Activated T-cell treated with anti-CD3 and anti-CD28 coated beads, Interleukin-2, amount 50 U/mL, for 72 hours (primary cell): Measurements from ENCODE around the gene ZNF787. TPM values are rescaled to one million over a fixed set of nuclear protein-coding genes. Genes with fewer than 3 reads are reported as not detected.

Experiments used
- ATAC-seq, 2 donors: fragments of 150-1000 bp; cut with Tn5 transposase; replicated peaks in 1 of 2; 2 replicates each; pipeline ENCODE4 v1.10.0; 2021; ENCODE audit warnings: moderate library complexity in 2 of 2, mild to moderate bottlenecking in 1 of 2
- DNase-seq, 2 donors: peaks; one replicate each; pipeline ENCODE4 v3.0.0; 2021 to 2022; ENCODE audit warnings: mixed read lengths in 1 of 2
- H3K27ac Mint-ChIP-seq: one replicate; pipeline ENCODE4 v1.8.0; 2022; ENCODE audit warnings: mild to moderate bottlenecking, moderate library complexity, mixed read lengths
- H3K27me3 Mint-ChIP-seq: one replicate; pipeline ENCODE4 v1.8.0; 2022; ENCODE audit warnings: low read depth, mixed read lengths
- H3K36me3 Mint-ChIP-seq, 2 donors: one replicate each; pipeline ENCODE4 v1.8.0; 2022; ENCODE audit warnings: mixed read lengths in 2 of 2, mild to moderate bottlenecking in 1 of 2; ENCODE audit not compliant: insufficient read depth in 2 of 2
- H3K4me1 Mint-ChIP-seq: one replicate; pipeline ENCODE4 v1.8.0; 2022; ENCODE audit warnings: low read depth, mixed read lengths
- H3K4me3 Mint-ChIP-seq, 2 donors: one replicate each; pipeline ENCODE4 v1.8.0; 2022; ENCODE audit warnings: mild to moderate bottlenecking in 2 of 2, mixed read lengths in 2 of 2, moderate library complexity in 2 of 2
- H3K9me3 Mint-ChIP-seq, 2 donors: one replicate each; pipeline ENCODE4 v1.8.0; 2022; ENCODE audit warnings: mixed read lengths in 2 of 2
- total RNA-seq, 2 donors: library from RNA; stranded (reverse); gene quantifications; one replicate each; pipeline ENCODE4 v1.2.3, GENCODE V29; 2022

ZNF787 gene
- total RNA-seq, 2 donors from 2014 or later = 38.3 to 45.9 TPM

- H3K9me3 Mint-ChIP-seq = no peaks in the 10 kb centered on the region
- H3K36me3 Mint-ChIP-seq = peaks cover 0 to 2% of the 10 kb centered on the region in 2 donors
- H3K4me3 Mint-ChIP-seq = no peak overlapping the region
- peaks cover 29% of the 10 kb centered on the region for H3K4me1 Mint-ChIP-seq
- H3K27ac Mint-ChIP-seq = no peak overlapping the region
- no peaks in the 10 kb centered on the region for H3K27me3 Mint-ChIP-seq
- no peak for DNase-seq
- ATAC-seq = no peak
Measured at GRCh38 chr19:56124578-56124977, 3.5 kb upstream of the ZNF787 start.

- Mint-ChIP-seq H3K4me1 (peaks cover 40% of the 10 kb centered on the region), H3K27ac (no peak overlapping the region), H3K36me3 (peaks cover 0 to 2% of the 10 kb centered on the region in 2 donors), H3K9me3 (no peaks in the 10 kb centered on the region), H3K4me3 (no peak overlapping the region), H3K27me3 (no peaks in the 10 kb centered on the region)
- ATAC-seq (no peak), DNase-seq (no peak)
Measured at GRCh38 chr19:56123266-56123891, 2.3 kb upstream of the ZNF787 start.

- peak overlapping the region; percentile 93 for H3K27ac Mint-ChIP-seq
- peak overlapping the region; percentile 89 to 91 for H3K4me3 Mint-ChIP-seq
- ATAC-seq = peak; percentile 32 to 36
- no peaks in the 10 kb centered on the region for H3K27me3 Mint-ChIP-seq
- H3K36me3 Mint-ChIP-seq = peaks cover 0 to 2% of the 10 kb centered on the region in 2 donors
- peak; percentile 84 to 85 for DNase-seq
- no peaks in the 10 kb centered on the region for H3K9me3 Mint-ChIP-seq
- H3K4me1 Mint-ChIP-seq = peaks cover 39% of the 10 kb centered on the region
Measured at GRCh38 chr19:56120371-56121179, 520 bp downstream of the ZNF787 start.

- DNase-seq (no peak), ATAC-seq (no peak)
- Mint-ChIP-seq H3K9me3 (no peaks in the 10 kb centered on the region), H3K4me1 (peaks cover 40% of the 10 kb centered on the region), H3K27me3 (no peaks in the 10 kb centered on the region), H3K36me3 (peaks cover 0 to 2% of the 10 kb centered on the region in 2 donors), H3K4me3 (peak overlapping the region; percentile 89 to 90), H3K27ac (peak overlapping the region; percentile 89)
Measured at GRCh38 chr19:56120002-56120370, 1.1 kb downstream of the ZNF787 start.

- no peaks in the 10 kb centered on the region for H3K9me3 Mint-ChIP-seq
- DNase-seq (no peak), ATAC-seq (no peak)
- H3K4me1 Mint-ChIP-seq = peaks cover 40% of the 10 kb centered on the region
- peak overlapping the region; percentile 89 for H3K27ac Mint-ChIP-seq
- peak overlapping the region; percentile 89 to 90 for H3K4me3 Mint-ChIP-seq
- H3K27me3 Mint-ChIP-seq = no peaks in the 10 kb centered on the region
- H3K36me3 Mint-ChIP-seq = peaks cover 0 to 2% of the 10 kb centered on the region in 2 donors
Measured at GRCh38 chr19:56119582-56119978, 1.5 kb downstream of the ZNF787 start.

- DNase-seq = no peak
Measured at GRCh38 chr19:56118666-56119581, 2.2 kb downstream of the ZNF787 start.

GRCh38 chr19:56117889-56118288, 3.2 kb downstream of the ZNF787 start:
- Mint-ChIP-seq H3K27me3 (no peaks in the 10 kb centered on the region), H3K4me1 (peaks cover 50% of the 10 kb centered on the region), H3K27ac (no peak overlapping the region), H3K4me3 (no peak overlapping the region), H3K36me3 (peaks cover 0 to 2% of the 10 kb centered on the region in 2 donors), H3K9me3 (no peaks in the 10 kb centered on the region)
- no peak for ATAC-seq
- no peak for DNase-seq

More at GRCh38 chr19:56118666-56119581, 2.2 kb downstream of the ZNF787 start:
- Mint-ChIP-seq H3K4me1 (peaks cover 44% of the 10 kb centered on the region), H3K4me3 (peak overlapping the region; percentile 89 to 90), H3K27ac (peak overlapping the region; percentile 89), H3K36me3 (peaks cover 0 to 2% of the 10 kb centered on the region in 2 donors), H3K27me3 (no peaks in the 10 kb centered on the region), H3K9me3 (no peaks in the 10 kb centered on the region)
- no peak for ATAC-seq

GRCh38 chr19:56117376-56117884, 3.7 kb downstream of the ZNF787 start:
- ATAC-seq = no peak
- Mint-ChIP-seq H3K4me1 (peaks cover 55% of the 10 kb centered on the region), H3K27ac (no peak overlapping the region), H3K9me3 (no peaks in the 10 kb centered on the region), H3K4me3 (no peak overlapping the region), H3K27me3 (no peaks in the 10 kb centered on the region), H3K36me3 (peaks cover 0 to 2% of the 10 kb centered on the region in 2 donors)
- no peak for DNase-seq

GRCh38 chr19:56116606-56117005, 4.5 kb downstream of the ZNF787 start:
- no peak overlapping the region for H3K27ac Mint-ChIP-seq
- peaks cover 0 to 2% of the 10 kb centered on the region in 2 donors for H3K36me3 Mint-ChIP-seq
- no peaks in the 10 kb centered on the region for H3K9me3 Mint-ChIP-seq
- H3K4me3 Mint-ChIP-seq = no peak overlapping the region
- DNase-seq (no peak), ATAC-seq (no peak)
- H3K27me3 Mint-ChIP-seq = no peaks in the 10 kb centered on the region
- H3K4me1 Mint-ChIP-seq = peaks cover 57% of the 10 kb centered on the region

GRCh38 chr19:56115490-56115889, 5.6 kb downstream of the ZNF787 start:
- Mint-ChIP-seq H3K9me3 (no peaks in the 10 kb centered on the region), H3K27ac (no peak overlapping the region), H3K36me3 (no peaks in the 10 kb centered on the region), H3K27me3 (no peaks in the 10 kb centered on the region), H3K4me3 (no peak overlapping the region), H3K4me1 (peaks cover 66% of the 10 kb centered on the region)
- DNase-seq (no peak), ATAC-seq (no peak)

- H3K4me1 Mint-ChIP-seq = peaks cover 65% of the 10 kb centered on the region
- no peak for ATAC-seq
Measured at GRCh38 chr19:56114778-56115110, 6.4 kb downstream of the ZNF787 start.

GRCh38 chr19:56114051-56114777, 6.9 kb downstream of the ZNF787 start:
- H3K27ac Mint-ChIP-seq = peak overlapping the region; percentile 43
- H3K36me3 Mint-ChIP-seq = no peaks in the 10 kb centered on the region
- H3K4me1 Mint-ChIP-seq = peaks cover 60% of the 10 kb centered on the region
- H3K9me3 Mint-ChIP-seq = no peaks in the 10 kb centered on the region
- DNase-seq = no peak
- ATAC-seq = no peak
- no peaks in the 10 kb centered on the region for H3K27me3 Mint-ChIP-seq
- H3K4me3 Mint-ChIP-seq = peak overlapping the region in 1 of 2 donors; percentile 43

More at GRCh38 chr19:56114778-56115110, 6.4 kb downstream of the ZNF787 start:
- Mint-ChIP-seq H3K27me3 (no peaks in the 10 kb centered on the region), H3K4me3 (no peak overlapping the region), H3K27ac (no peak overlapping the region), H3K9me3 (no peaks in the 10 kb centered on the region), H3K36me3 (no peaks in the 10 kb centered on the region)
- no peak for DNase-seq
